CD14-positive monocyte (primary cell): ENCODE data around the gene MEIS1. TPM values are rescaled to one million over a fixed set of nuclear protein-coding genes. Genes with fewer than 3 reads are reported as not detected.

Experiments
- DNase-seq, 3 donors: peaks; one replicate each; pipeline ENCODE4 v3.0.0-alpha.2; 2011 to 2022
- H2AFZ ChIP-seq: 2 replicates; pipeline ENCODE4 v1.6.0; 2012; ENCODE audit warnings: mild to moderate bottlenecking, low read depth, low read length, inconsistent platforms; ENCODE audit not compliant: insufficient read depth, poor library complexity, severe bottlenecking
- H3K27ac ChIP-seq, 2 donors: 1 replicate in 1 of 2; 2 replicates in 1 of 2; pipeline ENCODE4 v1.5.1; 2012 to 2013; ENCODE audit warnings: low read length in 2 of 2, control low read depth in 1 of 2, inconsistent platforms in 1 of 2, low read depth in 1 of 2, mild to moderate bottlenecking in 1 of 2
- H3K27me3 ChIP-seq, 2 donors: one replicate each; pipeline versions ENCODE4 v1.6.0 to v1.6.1; 2011 to 2013; ENCODE audit warnings: low read length in 2 of 2; ENCODE audit not compliant: control insufficient read depth in 2 of 2, insufficient read depth in 2 of 2
- H3K36me3 ChIP-seq, 2 donors: replicated peaks in 1 of 2; 1 replicate in 1 of 2; 2 replicates in 1 of 2; pipeline versions ENCODE4 v1.5.1 to v1.6.1; 2012 to 2013; ENCODE audit warnings: low read length in 2 of 2, control low read depth in 1 of 2, inconsistent platforms in 1 of 2, mild to moderate bottlenecking in 1 of 2; ENCODE audit not compliant: insufficient read depth in 2 of 2, control insufficient read depth in 1 of 2
- H3K4me1 ChIP-seq, 2 donors: 1 replicate in 1 of 2; 2 replicates in 1 of 2; pipeline versions ENCODE4 v1.5.1 to v1.6.1; 2012 to 2013; ENCODE audit warnings: low read length in 2 of 2, control low read depth in 1 of 2, inconsistent platforms in 1 of 2, mild to moderate bottlenecking in 1 of 2, moderate library complexity in 1 of 2; ENCODE audit not compliant: insufficient read depth in 2 of 2, control insufficient read depth in 1 of 2
- H3K4me2 ChIP-seq: replicated peaks from 2 replicates; pipeline ENCODE3; 2012; ENCODE audit warnings: low read length, moderate library complexity, mild to moderate bottlenecking; ENCODE audit not compliant: poor library complexity, severe bottlenecking; ENCODE audit errors: extremely low read depth
- H3K4me3 ChIP-seq, 3 experiments: fragments of 200-600 bp in 1 of 3; sonication (generic) in 1 of 3; replicated peaks in 1 of 3; 1 replicate in 2 of 3; 2 replicates in 1 of 3; pipeline ENCODE4 v1.5.1; 2011 to 2013; ENCODE audit warnings: low read length in 3 of 3, mild to moderate bottlenecking in 3 of 3, control low read depth in 2 of 3, low read depth in 2 of 3, inconsistent platforms in 1 of 3, moderate library complexity in 1 of 3
- H3K79me2 ChIP-seq: 2 replicates; pipeline ENCODE4 v1.6.0; 2012; ENCODE audit warnings: mild to moderate bottlenecking, control low read depth, inconsistent platforms, low read length, moderate library complexity; ENCODE audit not compliant: insufficient read depth
- H3K9ac ChIP-seq: 2 replicates; pipeline ENCODE4 v1.6.0; 2017; ENCODE audit warnings: low read length, mild to moderate bottlenecking; ENCODE audit not compliant: insufficient read depth, poor library complexity, severe bottlenecking
- H3K9me3 ChIP-seq, 2 donors: replicated peaks in 1 of 2; 1 replicate in 1 of 2; 2 replicates in 1 of 2; pipeline versions ENCODE4 v1.5.1 to v1.6.1; 2012 to 2013; ENCODE audit warnings: low read length in 2 of 2, control low read depth in 1 of 2; ENCODE audit not compliant: control insufficient read depth in 1 of 2, insufficient read depth in 1 of 2
- H4K20me1 ChIP-seq: 2 replicates; pipeline ENCODE4 v1.6.0; 2012; ENCODE audit warnings: mild to moderate bottlenecking, low read length, control low read depth, moderate library complexity; ENCODE audit not compliant: insufficient read depth
- H3K27ac Mint-ChIP-seq, 7 donors: one replicate each; pipeline ENCODE4 v1.8.0; 2020; ENCODE audit warnings: mild to moderate bottlenecking in 7 of 7, mixed read lengths in 7 of 7, moderate library complexity in 6 of 7, inconsistent platforms in 2 of 7
- H3K27me3 Mint-ChIP-seq, 3 donors: one replicate each; pipeline ENCODE4 v1.8.0; 2021 to 2022; ENCODE audit warnings: low read depth in 3 of 3, mild to moderate bottlenecking in 3 of 3, mixed read lengths in 3 of 3, moderate library complexity in 3 of 3, inconsistent platforms in 1 of 3
- H3K36me3 Mint-ChIP-seq, 2 donors: one replicate each; pipeline ENCODE4 v1.8.0; 2020; ENCODE audit warnings: mixed read lengths in 2 of 2, inconsistent platforms in 1 of 2, mild to moderate bottlenecking in 1 of 2
- H3K4me1 Mint-ChIP-seq: one replicate; pipeline ENCODE4 v1.8.0; 2020; ENCODE audit warnings: mild to moderate bottlenecking, mixed read lengths
- H3K4me3 Mint-ChIP-seq, 2 donors: one replicate each; pipeline ENCODE4 v1.8.0; 2020; ENCODE audit warnings: mild to moderate bottlenecking in 2 of 2, mixed read lengths in 2 of 2, moderate library complexity in 1 of 2
- H3K9me3 Mint-ChIP-seq, 7 donors: one replicate each; pipeline ENCODE4 v1.8.0; 2020 to 2022; ENCODE audit warnings: mixed read lengths in 7 of 7, mild to moderate bottlenecking in 6 of 7, moderate library complexity in 6 of 7, inconsistent platforms in 2 of 7
- WGBS: methylation state at CpG from one replicate; pipeline ENCODE4 v1.1.5; 2013; ENCODE audit warnings: missing lambda C conversion rate; ENCODE audit not compliant: insufficient coverage; 5-methylcytosine and 5-hydroxymethylcytosine counted together
- intact Hi-C, 2 donors: fragments of 100-400 bp; cut with micrococcal nuclease; formaldehyde crosslinking; loops; one replicate each; pipeline versions ENCODE4 v1.15.0 to v1.15.1; 2023
- polyA plus RNA-seq, 3 donors: library from polyadenylated mRNA; depleted of rRNA in 1 of 3; unstranded in 2 of 3; stranded (reverse) in 1 of 3; fragments of 300-500 nt in 2 of 3; fragments of >200 nt in 1 of 3; fragmentation: Illumina TruSeq in 2 of 3; gene quantifications; 1 replicate in 2 of 3; 2 replicates in 1 of 3; pipeline ENCODE4 v1.2.3, GENCODE V29; 2012 to 2021
- TF ChIP-seq, protein P1 (sequence below): fragments of 200-600 bp; IDR thresholded peaks from one replicate; pipeline ENCODE4 v1.8.0; 2022; ENCODE audit warnings: antibody characterized with exemption, mild to moderate bottlenecking

MEIS1 gene
- polyA plus RNA-seq, 3 donors: 0.09 to 0.40 TPM; not detected in 1

DNA sequence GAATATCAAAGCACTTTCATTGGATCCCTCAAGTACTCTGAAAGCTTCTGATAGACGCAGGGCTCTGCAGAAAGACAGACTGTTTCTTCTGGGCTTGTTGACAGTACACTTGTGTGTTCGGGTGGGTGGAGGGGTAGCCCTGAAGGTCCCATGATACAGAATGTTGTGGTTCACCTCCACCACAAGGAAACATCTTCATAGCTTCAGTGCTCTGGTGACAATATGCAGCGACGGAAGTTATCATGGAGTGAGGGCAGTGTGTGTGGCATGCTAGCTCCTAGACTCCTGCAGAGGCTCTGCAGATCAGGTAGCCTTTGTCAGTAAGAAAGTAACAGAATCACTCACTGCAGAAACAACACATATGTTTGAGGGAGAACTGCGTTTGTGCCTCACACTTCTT lies 90.7 kb downstream of the MEIS1 start:
- Histone ChIP-seq H3K4me3 (no peak overlapping the region), H3K9me3 (no peaks in the 10 kb centered on the region), H3K36me3 (no peaks in the 10 kb centered on the region), H3K79me2 (no peaks in the 10 kb centered on the region), H3K9ac (no peak overlapping the region), H3K27me3 (no peaks in the 10 kb centered on the region), H3K4me2 (no peak overlapping the region), H3K27ac (no peak overlapping the region), H2AFZ (no peak overlapping the region), H3K4me1 (no peaks in the 10 kb centered on the region), H4K20me1 (no peaks in the 10 kb centered on the region)
- H3K4me1 Mint-ChIP-seq: peaks cover 1% of the 10 kb centered on the region
- H3K4me3 Mint-ChIP-seq: no peak overlapping the region
- TF ChIP-seq, protein P1, sequence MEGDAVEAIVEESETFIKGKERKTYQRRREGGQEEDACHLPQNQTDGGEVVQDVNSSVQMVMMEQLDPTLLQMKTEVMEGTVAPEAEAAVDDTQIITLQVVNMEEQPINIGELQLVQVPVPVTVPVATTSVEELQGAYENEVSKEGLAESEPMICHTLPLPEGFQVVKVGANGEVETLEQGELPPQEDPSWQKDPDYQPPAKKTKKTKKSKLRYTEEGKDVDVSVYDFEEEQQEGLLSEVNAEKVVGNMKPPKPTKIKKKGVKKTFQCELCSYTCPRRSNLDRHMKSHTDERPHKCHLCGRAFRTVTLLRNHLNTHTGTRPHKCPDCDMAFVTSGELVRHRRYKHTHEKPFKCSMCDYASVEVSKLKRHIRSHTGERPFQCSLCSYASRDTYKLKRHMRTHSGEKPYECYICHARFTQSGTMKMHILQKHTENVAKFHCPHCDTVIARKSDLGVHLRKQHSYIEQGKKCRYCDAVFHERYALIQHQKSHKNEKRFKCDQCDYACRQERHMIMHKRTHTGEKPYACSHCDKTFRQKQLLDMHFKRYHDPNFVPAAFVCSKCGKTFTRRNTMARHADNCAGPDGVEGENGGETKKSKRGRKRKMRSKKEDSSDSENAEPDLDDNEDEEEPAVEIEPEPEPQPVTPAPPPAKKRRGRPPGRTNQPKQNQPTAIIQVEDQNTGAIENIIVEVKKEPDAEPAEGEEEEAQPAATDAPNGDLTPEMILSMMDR: no peak
- 13% methylated on average over 1 of the region's 5 CpGs for WGBS
- peak overlapping the region in 1 of 7 donors; percentile 33 for H3K27ac Mint-ChIP-seq
- no peak for DNase-seq
- intact Hi-C loops: no loop called here
- peaks cover 0 to 5% (median 2%) of the 10 kb centered on the region in 7 donors for H3K9me3 Mint-ChIP-seq
- peaks cover 0 to 4% (median 2%) of the 10 kb centered on the region in 3 donors for H3K27me3 Mint-ChIP-seq
- H3K36me3 Mint-ChIP-seq: no peaks in the 10 kb centered on the region

DNA sequence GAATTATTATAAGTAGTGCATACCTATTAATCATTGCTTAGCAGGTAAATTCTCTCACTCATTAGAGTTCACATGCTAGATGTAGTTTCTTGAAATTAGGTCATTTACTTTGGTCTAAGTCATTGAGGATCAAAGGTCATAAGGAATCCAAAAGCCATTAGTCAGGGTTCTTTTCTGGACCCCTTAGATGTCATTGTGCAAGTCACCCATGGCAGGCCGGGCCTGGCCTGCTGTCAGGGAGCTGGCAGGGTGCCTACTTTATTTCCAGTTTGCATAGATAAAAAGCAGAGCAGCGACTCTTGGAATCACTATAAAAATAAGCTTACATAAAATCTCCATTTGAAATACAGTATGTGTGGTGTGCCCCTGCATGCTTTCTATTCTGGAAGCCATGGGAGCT lies 91.3 kb downstream of the MEIS1 start:
- Histone ChIP-seq H2AFZ (no peak overlapping the region), H3K4me2 (no peak overlapping the region), H3K79me2 (no peaks in the 10 kb centered on the region), H3K9me3 (no peaks in the 10 kb centered on the region), H3K27ac (no peak overlapping the region), H3K36me3 (no peaks in the 10 kb centered on the region), H4K20me1 (no peaks in the 10 kb centered on the region), H3K9ac (no peak overlapping the region), H3K4me3 (no peak overlapping the region), H3K27me3 (no peaks in the 10 kb centered on the region), H3K4me1 (no peaks in the 10 kb centered on the region)
- 20% methylated on average over 1 of the region's 2 CpGs for WGBS
- H3K4me3 Mint-ChIP-seq: no peak overlapping the region
- H3K27me3 Mint-ChIP-seq: peaks cover 0 to 4% (median 2%) of the 10 kb centered on the region in 3 donors
- H3K27ac Mint-ChIP-seq: no peak overlapping the region
- TF ChIP-seq, protein P1: no peak
- intact Hi-C loops: no loop called here
- H3K4me1 Mint-ChIP-seq: peaks cover under 1% of the 10 kb centered on the region
- no peaks in the 10 kb centered on the region for H3K36me3 Mint-ChIP-seq
- H3K9me3 Mint-ChIP-seq: peaks cover 0 to 5% (median 2%) of the 10 kb centered on the region in 7 donors
- DNase-seq: no peak
